Cerebellar cortex (tissue), 1 donor: ENCODE results near the gene ARFGAP1.
"Not testable (repeated sequence)": the region's sequence is repeated elsewhere in the genome, so short reads cannot be mapped to it uniquely, and the experiment has no call there.

Source experiments
- DNase-seq: peaks from one replicate; pipeline ENCODE4 v3.0.0-alpha.2; 2015; ENCODE audit warnings: low spot score

ARFGAP1 gene

GRCh38 chr20:63292292-63292701 is 19.7 kb downstream of the ARFGAP1 start:
- no peak for DNase-seq

GRCh38 chr20:63292904-63293303 is 20.3 kb downstream of the ARFGAP1 start, which contains the start of gene COL20A1:
Gene COL20A1, plus strand, starts transcription at chr20:63293186. Its CDS starts 1,922 bp downstream, at chr20:63295108.
- no peak for DNase-seq

- no peak for DNase-seq
Observed at GRCh38 chr20:63293456-63293855, 20.8 kb downstream of the ARFGAP1 start.

GRCh38 chr20:63293871-63294535 is 21.4 kb downstream of the ARFGAP1 start:
- DNase-seq = no peak

- DNase-seq = no peak
Observed at GRCh38 chr20:63294536-63294900, 21.9 kb downstream of the ARFGAP1 start.

GRCh38 chr20:63295018-63295417 is 22.4 kb downstream of the ARFGAP1 start:
- no peak for DNase-seq

GRCh38 chr20:63295422-63295821 is 22.8 kb downstream of the ARFGAP1 start:
- DNase-seq = no peak

GRCh38 chr20:63295846-63296245 is 23.2 kb downstream of the ARFGAP1 start:
- DNase-seq = no peak

GRCh38 chr20:63296531-63297299 is 24.1 kb downstream of the ARFGAP1 start:
- DNase-seq = no peak

GRCh38 chr20:63297371-63297781 is 24.8 kb downstream of the ARFGAP1 start:
- DNase-seq = no peak

GRCh38 chr20:63297796-63298572 is 25.4 kb downstream of the ARFGAP1 start:
- no peak for DNase-seq

GRCh38 chr20:63298731-63299312 is 26.2 kb downstream of the ARFGAP1 start:
- DNase-seq = no peak

- DNase-seq = no peak
Observed at GRCh38 chr20:63301671-63302070, 29.1 kb downstream of the ARFGAP1 start.

- no peak for DNase-seq
Observed at GRCh38 chr20:63303095-63303666, 30.6 kb downstream of the ARFGAP1 start.

- DNase-seq = no peak
Observed at GRCh38 chr20:63305393-63305792, 32.8 kb downstream of the ARFGAP1 start.

GRCh38 chr20:63305933-63306672 is 33.5 kb downstream of the ARFGAP1 start:
- not testable (repeated sequence) for DNase-seq

GRCh38 chr20:63306673-63307537 is 34.3 kb downstream of the ARFGAP1 start:
- no peak for DNase-seq

- no peak for DNase-seq
Observed at GRCh38 chr20:63307538-63308217, 35.1 kb downstream of the ARFGAP1 start.

GRCh38 chr20:63308218-63308911 is 35.8 kb downstream of the ARFGAP1 start:
- DNase-seq = no peak
